ENCODE measurements around the gene TRAPPC3.

- TF ChIP-seq CTCF (IDR thresholded peaks at IDR 0.05; ENCODE audit: low read depth, low read length) = no peak
- TF ChIP-seq EZH2phosphoT487 (IDR thresholded peaks at IDR 0.05; ENCODE audit: low read depth) = no peak
Measured at GRCh38 chr1:36124404-36125128, 24.7 kb downstream of the TRAPPC3 start.

All from OCI-LY3 (cell line).